H4 (cell line): Measurements from ENCODE around the gene VEZT. TPM values are rescaled to one million over a fixed set of nuclear protein-coding genes. Genes with fewer than 3 reads are reported as not detected.
"Not testable (repeated sequence)": the region's sequence is repeated elsewhere in the genome, so short reads cannot be mapped to it uniquely, and the experiment has no call there.

Experiments used
- DNase-seq: peaks from one replicate; pipeline ENCODE4 v3.0.0-alpha.2; 2015; ENCODE audit warnings: low spot score
- total RNA-seq: library from RNA; depleted of rRNA; stranded (reverse); fragments of >200 nt; shearing (Covaris generic); gene quantifications from 2 replicates; pipeline ENCODE4 v1.2.3, GENCODE V29; 2014

Gene VEZT
- total RNA-seq, 1 experiment from 2014 or later, result 89.0 TPM

DNA sequence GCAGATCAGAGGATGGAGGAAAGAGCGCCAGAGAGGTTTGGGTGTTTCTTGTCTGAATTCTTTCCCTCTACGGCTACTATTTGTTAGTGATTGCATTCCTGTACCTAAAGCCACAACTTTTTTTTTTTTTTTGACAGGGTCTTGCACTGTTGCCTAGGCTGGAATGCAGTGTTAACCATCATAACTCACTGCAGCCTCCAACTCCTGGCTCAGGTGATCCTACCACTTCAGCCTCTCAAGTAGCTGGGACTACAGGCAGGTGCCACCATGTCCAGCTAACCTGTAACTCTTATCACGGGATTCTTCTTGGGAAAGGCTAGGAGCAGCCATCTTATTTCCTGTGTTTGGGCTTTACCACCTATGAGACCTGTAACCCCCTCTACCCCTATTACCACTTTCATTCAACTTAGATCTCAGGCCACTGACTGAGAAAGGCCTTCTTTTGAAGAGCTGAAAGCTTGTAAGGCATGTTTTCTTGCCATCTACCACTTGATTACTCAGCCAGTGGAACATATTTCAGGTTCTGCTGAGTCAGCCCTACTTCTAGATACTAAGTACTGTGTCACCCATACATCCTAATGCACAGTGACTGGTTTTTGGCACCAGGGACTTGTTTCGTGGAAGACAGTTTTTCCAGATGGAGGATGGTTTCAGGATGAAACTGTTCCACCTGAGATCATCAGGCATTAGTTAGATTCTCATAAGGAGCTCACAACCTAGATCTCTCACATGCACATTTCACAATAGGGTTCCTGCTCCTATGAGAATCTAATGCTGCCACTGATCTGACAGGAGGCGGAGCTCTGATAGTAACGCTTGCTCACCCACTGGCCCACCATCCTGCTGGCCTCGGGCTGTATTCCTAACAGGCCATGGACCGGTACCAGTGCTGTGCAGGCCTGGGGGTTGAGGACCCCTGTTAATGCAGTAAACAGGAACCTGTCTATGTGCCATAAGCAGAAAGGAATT is 6.9 kb downstream of the VEZT start:
- no peak for DNase-seq

DNA sequence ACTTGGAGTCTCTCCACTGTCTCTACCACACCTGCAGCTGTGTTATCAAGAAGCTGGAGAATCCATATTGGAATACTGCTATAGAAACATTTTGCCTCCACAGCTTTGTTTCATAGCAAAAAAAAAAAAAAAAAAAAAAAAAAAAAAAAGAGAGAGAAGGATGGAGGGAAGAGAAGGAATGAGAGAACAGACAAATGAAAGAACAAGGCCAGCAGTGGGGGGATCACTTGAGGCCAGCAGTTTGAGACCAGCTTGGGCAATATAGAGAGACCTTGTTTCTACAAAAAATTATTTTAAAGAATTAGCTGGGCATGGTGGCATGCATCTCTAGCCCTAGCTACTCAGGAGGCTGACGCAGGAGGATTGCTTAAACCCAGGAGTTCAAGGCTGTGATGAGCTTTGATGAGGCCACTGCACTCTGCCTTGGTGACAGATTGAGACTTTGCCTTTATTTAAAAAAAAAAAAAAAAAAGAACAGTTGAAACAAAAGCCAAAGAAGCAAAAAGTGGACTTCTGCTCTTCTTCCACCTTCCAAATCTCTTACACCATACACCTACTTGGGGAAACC is 8.1 kb downstream of the VEZT start:
- DNase-seq, result no peak

DNA sequence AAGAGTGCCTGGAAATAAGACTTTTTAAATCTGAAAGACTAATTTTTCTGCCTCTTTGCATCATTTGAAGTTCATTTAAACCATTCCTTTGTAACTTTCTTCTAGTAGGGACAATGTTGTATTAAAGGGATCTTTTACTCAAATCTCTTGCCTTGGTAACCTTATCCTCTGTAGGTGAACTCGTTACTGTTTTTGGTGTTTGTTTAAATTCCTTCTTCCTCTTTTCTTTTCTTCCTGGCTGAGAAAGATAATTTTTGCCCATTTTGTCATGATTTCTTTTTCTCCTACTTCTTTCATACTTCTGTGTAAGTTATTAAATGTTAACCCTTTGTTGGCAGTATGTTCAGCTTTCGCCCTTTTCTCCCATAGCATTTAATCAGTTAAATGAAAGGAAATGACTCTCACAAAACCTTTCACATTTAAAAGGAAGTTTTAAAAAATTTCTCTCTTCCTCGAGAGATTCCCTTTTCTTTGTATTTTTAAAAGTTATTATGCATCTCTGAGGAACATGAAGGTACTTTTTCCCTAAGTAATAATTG is 10.3 kb downstream of the VEZT start:
- DNase-seq, result no peak

DNA sequence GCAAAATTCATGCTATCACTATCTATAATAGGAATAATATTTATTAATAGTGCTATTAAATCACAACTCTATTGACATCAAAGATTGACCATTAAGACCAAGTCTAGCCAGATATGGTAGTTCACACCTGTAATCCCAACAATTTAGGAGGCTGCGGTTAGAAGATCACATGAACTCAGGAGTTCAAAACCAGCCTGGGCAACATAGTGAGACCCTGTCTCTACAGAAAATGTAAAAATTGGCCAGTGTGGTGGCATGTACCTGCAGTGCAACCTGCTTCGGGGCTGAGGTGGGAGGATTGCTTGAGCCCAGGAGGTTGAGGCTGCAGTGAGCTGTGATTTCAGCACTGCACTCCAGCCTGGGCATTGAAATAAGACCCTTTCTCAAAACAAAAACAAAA is 11.0 kb downstream of the VEZT start:
- DNase-seq, result no peak

DNA sequence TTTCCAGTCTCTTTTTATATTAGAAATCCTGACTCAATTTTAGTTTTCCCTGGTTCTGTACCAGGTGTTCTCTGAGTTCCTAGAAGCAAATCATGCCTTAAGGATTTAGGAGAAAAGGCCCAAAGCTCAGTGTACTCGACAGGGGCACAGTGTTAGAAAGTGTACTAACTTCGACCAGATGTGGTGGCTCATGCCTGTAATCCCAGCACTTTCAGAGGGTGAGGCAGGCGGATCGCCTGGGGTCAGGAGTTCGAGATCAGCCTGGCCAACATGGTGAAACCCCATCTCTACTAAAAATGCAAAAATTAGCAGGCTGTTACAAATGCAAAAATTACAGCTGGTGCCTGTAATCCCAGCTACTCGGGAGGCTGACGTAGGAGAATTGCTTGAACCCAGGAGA is 12.0 kb downstream of the VEZT start:
- no peak for DNase-seq

DNA sequence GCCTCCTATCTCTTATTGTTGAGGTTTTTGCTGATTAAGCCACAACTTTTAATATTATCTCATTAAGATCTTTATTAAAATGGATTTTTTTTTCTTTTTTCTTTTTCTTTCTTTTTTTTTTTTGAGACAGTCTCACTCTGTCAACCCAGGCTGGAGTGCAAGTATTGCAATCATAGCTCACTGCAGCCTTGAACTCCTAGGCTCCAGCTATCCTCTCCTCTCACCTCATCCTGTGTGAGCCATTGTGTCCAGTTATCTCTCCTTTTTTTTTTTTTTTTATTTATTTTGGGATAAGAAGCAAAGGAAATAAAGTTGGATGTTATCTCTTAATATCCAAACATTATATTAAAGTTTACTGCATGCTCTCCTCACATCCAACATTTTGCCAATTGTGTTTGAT is 12.7 kb downstream of the VEZT start:
- no peak for DNase-seq

DNA sequence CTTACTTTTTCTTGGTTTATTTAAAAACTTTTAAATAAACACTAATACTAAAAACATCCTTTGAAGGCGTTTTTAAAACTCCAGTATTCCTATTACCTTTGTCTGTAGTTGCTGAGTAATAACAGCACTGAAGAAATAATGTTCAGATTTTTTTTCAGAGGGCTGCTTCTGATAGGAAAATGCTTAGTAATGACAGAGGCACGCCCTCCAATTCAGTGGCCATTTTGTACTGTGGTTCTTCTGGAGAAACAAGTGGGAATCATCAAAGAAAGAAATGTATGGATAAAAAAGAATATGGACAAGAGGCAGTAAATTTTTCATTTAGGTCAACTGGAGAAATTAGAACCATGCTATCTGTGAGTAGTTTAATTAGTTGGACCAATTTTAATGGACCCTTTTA is 13.6 kb downstream of the VEZT start:
- DNase-seq, result peak; percentile 75

DNA sequence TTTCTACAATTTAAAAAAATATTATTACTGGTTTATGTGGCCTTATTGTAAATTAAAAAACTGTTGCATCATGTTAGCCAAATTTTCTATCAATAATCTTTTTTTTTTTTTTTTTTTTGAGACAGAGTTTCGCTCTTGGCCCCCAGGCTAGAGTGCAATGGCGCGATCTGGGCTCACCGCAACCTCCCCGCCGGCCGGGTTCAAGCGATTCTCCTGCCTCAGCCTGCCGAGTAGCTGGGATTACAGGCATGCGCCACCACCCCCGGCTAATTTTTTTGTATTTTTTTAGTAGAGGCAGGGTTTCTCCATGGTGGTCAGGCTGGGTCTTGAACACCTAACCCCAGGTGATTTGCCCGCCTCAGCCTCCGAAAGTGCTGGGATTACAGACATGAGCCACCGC is 16.6 kb downstream of the VEZT start:
- not testable (repeated sequence) for DNase-seq

DNA sequence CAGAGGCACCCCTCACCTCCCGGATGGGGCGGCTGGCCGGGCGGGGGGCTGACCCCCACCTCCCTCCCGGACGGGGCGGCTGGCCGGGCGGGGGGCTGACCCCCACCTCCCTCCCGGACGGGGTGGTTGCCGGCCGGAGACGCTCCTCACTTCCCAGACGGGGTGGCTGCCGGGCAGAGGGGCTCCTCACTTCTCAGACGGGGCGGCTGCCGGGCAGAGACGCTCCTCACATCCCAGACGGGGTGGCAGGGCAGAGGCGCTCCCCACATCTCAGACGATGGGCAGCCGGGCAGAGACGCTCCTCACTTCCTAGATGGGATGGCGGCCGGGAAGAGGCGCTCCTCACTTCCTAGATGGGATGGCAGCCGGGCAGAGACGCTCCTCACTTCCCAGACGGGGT is 18.0 kb downstream of the VEZT start:
- DNase-seq, result not testable (repeated sequence)

DNA sequence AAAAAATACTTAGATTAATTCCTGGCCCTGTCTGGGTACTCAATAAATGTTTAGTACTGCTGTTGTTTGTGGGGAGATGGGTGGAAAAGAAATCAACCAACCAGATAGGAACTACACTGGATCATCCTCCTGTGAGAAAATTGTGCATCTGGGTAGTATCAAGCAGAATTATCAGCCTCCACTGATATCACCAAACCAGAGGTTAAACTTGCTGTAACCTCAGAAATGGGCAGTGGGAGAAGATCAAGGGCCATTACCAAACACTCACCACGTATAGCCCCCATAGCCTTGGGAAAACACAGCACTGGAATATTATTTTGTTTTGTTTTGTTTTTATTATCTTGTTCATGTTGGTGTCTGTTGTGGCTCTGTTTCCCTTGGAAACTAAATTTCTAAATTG is 19.7 kb downstream of the VEZT start:
- no peak for DNase-seq

DNA sequence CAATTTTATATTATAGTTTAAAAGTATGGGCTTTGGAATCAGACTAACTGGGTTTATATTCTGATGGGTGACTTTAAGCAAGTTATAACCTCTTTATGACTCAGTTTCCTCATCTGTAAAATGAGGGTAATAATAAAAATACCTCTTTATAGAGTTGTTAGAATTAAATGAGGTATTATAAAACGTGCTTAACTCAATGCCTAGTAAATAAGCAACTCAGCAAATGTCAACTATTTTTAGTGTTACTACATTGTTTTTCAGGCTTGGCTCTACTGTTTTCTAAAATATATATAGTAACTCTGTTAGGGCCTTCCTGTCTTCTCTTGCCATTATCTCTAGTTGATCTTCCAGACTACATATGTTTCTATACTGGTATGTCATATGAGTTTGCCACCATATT is 20.5 kb downstream of the VEZT start:
- no peak for DNase-seq

DNA sequence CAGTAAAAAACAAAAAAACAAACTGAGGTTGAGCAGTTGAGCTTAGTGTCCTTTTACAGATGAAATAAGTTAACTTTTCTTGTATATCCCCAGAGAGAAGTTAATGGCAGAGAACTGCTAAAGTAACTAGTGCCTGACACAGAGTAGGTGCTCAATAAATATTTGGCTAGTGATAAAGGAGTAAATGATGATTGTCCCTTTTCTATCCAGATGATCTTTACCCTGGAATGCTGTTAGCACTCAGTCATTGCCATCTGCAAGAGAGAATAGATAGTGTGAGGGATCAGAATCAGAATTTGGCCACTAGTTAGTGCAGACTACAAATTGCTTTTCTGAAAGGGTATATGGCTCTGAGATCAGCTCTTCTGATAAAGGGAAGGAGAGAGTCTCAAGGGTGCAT is 21.6 kb downstream of the VEZT start:
- DNase-seq, result no peak

DNA sequence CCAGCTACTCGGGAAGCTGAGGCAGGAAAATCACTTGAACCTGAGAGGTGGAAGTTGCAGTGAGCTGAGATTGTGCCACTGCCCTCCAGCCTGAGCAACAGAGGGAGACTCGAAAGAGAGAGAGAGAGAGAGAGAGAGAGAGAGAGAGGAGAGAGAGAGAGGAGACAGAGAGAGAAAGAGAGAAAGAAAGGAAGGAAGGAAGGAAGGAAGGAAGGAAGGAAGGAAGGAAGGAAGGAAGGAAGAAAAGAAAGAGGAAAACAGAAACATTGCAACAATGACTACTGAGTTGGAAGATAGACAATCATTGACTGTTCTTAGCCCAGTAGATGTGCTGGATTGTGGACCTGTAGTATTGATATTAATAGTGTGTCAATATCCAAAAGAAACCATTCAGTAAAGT is 22.2 kb downstream of the VEZT start:
- DNase-seq, result not testable (repeated sequence)

DNA sequence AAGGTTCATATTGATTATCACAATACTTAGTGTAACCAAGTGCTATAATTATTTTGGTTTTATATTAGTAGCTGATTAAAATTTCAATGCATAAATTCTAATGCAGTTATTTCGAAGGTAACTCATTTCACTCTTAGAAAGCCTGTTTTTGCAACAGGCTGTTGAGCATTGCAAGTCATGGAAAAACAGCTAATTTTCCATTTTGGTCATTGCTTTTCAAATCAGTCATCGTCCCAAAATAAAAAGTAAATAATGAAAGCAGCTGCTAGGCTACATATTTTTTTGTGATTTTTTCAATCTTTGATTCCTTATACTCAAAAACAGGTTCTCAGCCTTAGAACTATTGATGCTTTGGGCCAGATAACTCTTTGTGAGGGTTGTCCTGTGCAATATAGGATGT is 22.9 kb downstream of the VEZT start:
- DNase-seq, result no peak

DNA sequence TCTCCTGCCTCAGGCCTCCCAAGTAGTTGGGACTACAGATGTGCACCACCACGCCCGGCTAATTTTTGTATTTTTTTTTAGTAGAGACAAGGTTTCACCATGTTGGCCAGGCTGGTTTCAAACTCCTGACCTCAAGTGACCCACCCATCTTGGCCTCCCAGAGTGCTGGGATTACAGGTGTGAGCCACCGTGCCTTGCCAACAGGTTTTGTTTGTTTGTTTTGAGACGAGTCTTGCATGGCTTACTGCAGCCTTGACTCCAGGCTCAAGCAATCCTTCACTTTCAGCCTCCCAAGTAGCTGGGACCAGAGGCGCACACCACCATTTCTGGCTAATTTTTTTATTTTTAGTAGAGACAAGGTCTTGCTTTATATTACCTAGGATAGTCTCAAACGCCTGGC is 23.5 kb downstream of the VEZT start:
- DNase-seq, result not testable (repeated sequence)

DNA sequence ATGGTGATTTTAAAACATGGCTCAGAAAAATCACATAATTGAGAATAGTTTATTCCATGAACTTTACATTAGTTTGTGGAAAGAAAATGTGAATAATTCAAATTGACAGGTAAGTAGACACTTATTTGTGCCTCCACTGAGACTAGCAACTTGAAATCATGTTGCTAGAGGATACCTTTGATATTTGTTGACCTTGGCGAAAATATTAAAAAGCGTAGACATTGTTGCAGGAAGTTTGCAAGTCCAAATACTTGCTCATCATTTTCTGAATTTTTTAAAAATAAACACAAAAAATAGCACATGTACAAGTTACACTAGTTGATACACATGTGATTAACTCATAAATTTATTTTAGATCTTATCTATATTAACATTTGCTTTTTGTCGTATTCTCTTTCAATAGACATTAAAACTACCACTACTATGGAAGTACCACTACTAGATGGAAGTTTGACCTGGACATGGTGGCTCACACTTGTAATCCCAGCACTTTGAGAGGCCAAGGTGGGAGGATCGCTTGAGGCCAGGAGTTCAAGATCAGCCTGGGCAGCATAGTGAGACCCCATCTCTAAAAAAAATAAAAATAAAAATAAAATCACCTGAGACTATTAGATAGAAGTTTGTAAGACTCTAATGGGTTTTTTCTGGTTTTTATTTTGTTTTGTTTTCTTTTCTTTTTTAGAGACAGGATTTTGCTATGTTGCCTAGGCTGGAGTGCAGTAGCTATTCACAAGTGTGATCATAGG is 24.3 kb downstream of the VEZT start:
- DNase-seq, result no peak

DNA sequence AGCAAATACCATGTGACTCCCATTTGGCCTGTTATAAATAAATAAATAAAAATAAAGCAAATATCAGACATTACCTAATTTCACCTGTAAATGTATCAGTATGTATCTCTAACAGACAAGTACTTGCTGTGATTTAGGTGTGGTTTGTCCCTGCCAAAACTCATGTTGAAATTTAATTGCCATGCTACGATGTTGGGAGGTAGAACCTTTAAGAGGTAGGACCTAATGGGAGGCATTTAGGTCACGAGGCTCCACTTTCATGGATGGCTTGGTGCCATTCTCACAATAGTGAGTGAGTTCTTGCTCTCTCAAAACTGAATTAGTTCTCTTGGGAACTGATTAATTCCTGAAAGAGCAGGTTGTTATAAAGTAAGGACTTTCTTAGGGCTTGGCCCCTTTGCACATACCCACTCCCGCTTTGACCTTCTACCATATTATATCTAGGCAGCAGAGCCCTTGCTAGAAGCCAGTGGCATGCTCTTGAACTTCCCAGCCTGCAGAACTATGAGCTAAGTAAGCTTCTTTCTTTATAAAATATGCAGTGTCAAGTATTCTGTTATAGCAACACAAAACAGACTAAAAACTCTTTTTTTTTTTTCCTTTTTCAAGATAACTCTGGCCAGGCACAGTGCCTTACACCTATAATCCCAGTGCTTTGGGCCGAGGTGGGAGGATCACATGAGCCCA is 26.0 kb downstream of the VEZT start:
- no peak for DNase-seq

DNA sequence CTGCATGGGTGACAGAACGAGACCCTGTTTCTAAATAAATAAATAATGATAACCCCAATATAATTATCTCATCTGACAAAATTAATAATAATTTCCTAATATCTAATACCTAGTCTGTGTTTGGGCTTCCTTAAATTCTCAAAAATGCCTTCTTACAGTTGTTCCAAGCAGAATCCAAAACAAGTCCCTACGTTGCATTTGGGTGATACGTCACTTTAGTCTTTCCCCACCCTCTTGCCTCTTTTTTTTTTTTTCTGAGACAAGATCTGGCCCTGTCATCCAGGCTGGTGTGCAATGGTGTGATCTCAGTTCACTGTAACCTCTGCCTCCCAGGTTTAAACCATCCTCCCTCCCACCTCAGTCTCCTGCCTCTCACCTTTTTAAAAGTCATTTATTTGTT is 26.7 kb downstream of the VEZT start:
- DNase-seq, result no peak

DNA sequence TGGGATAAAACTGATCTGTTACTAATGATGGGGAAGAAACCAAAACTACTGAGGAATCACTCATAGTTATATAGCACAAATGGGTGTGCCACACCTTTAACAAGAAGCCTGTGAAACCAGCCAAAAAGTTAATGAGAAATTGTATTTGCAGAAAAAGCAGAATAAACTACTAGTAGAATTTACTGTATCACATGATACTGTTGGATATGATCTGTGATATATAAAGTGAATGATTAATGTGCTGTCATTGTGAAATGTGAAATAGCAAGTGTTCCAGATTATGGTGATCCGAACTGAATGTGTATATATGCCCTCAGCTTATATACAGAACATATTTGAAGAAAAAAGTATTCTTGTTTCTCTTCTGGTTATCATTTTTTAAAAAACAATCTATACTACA is 30.5 kb downstream of the VEZT start:
- no peak for DNase-seq

DNA sequence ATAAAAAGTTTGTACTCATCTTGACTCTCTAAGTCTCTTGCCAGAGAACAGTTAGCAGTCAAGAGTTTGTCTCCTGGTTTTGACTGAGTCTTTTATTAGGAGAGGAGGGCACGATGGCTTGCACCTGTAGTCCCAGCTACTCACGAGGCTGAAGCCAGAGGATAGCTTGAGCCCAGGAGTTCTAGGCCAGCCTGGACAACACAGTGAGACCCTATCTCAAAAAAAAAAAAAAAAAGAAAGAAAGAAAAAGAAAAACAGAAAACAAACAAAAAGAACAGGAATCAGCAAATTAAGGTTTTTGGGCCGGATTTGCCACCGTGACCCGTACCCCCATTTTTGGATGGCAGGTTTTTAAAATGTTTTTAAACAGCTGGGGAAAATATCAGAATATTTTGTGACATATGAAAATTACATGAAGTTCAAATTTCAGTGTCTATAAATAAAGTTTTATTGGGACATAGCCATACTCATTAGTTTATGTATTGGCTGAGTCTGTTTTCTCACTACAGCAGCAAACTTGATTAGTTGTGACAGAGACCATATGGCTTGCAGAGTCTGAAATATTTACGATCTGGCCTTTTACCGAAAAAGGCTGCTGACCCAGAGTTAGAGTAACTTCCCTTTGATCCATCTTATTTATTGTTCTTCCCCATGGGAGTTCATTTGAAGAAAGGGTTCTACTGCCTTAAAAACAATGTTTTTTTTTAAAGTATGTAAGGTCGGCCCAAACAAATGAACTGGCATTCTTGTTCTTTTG is 31.2 kb downstream of the VEZT start:
- DNase-seq, result no peak

DNA sequence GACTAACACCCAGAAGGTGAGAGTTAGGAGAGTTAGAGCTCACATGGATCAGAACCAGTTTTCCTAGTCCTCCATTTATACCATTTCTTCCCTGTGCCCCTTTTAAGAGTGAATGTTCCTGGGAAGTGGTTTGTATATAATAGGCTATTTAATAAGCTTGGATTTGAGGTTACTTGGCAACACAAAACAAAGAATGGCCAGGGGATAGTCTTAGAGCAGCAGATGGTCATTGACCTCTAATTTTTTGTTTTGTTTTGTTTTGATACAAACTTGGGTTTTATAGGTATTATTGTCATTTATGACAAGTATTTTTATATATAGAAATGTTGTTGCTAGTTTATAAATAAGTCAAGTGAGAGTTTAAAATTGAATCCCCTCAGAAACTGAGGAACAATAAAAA is 35.8 kb downstream of the VEZT start:
- DNase-seq, result no peak
